ENCODE measurements around the gene EPG5. TPM values are rescaled to one million over a fixed set of nuclear protein-coding genes. Genes with fewer than 3 reads are reported as not detected.
"Not testable (repeated sequence)": the region's sequence is repeated elsewhere in the genome, so short reads cannot be mapped to it uniquely, and the experiment has no call there.

EPG5 gene
- total and polyA plus RNA-seq, 4 donors: 3.2 to 20.3 (median 11.1) TPM

DNA sequence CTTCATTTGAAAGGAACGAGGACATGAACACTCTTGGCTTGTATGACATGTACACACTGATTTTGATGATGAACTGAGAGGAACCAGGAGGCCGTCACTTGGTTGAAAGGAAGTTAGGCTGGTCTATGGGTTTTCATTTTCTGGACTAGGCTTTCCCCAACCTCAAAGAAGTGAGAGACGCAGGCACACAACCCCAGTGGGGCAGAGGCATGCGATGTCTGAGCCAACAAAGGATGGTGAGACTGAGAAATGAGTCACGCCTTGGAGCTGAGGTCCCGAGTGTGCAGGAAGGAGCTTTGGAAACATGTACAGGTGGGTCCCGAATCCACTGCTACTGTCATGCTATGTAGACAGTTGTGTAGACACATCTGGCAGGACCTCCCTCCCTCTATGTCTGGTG, 117.6 kb downstream of the EPG5 start:
- TF ChIP-seq FOXA2 (IDR thresholded peaks at IDR 0.05) (no peak), HNF4A (conservative IDR thresholded peaks at IDR 0.05) (no peak), SP1 (IDR thresholded peaks at IDR 0.05) (no peak), RAD21 (IDR thresholded peaks at IDR 0.05) (no peak), TAF1 (conservative IDR thresholded peaks at IDR 0.05) (no peak), YY1 (IDR thresholded peaks at IDR 0.05) (no peak), HNF4G (IDR thresholded peaks at IDR 0.05) (no peak), GABPA (IDR thresholded peaks at IDR 0.05 in 1 of 2, conservative IDR thresholded peaks at IDR 0.05 in 1 of 2) (no peak)
- TF ChIP-seq, protein P1, sequence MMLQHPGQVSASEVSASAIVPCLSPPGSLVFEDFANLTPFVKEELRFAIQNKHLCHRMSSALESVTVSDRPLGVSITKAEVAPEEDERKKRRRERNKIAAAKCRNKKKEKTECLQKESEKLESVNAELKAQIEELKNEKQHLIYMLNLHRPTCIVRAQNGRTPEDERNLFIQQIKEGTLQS (IDR thresholded peaks at IDR 0.05): no peak
- TF ChIP-seq, protein P2, sequence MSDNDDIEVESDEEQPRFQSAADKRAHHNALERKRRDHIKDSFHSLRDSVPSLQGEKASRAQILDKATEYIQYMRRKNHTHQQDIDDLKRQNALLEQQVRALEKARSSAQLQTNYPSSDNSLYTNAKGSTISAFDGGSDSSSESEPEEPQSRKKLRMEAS (IDR thresholded peaks at IDR 0.05): no peak
- TF ChIP-seq, protein P3, sequence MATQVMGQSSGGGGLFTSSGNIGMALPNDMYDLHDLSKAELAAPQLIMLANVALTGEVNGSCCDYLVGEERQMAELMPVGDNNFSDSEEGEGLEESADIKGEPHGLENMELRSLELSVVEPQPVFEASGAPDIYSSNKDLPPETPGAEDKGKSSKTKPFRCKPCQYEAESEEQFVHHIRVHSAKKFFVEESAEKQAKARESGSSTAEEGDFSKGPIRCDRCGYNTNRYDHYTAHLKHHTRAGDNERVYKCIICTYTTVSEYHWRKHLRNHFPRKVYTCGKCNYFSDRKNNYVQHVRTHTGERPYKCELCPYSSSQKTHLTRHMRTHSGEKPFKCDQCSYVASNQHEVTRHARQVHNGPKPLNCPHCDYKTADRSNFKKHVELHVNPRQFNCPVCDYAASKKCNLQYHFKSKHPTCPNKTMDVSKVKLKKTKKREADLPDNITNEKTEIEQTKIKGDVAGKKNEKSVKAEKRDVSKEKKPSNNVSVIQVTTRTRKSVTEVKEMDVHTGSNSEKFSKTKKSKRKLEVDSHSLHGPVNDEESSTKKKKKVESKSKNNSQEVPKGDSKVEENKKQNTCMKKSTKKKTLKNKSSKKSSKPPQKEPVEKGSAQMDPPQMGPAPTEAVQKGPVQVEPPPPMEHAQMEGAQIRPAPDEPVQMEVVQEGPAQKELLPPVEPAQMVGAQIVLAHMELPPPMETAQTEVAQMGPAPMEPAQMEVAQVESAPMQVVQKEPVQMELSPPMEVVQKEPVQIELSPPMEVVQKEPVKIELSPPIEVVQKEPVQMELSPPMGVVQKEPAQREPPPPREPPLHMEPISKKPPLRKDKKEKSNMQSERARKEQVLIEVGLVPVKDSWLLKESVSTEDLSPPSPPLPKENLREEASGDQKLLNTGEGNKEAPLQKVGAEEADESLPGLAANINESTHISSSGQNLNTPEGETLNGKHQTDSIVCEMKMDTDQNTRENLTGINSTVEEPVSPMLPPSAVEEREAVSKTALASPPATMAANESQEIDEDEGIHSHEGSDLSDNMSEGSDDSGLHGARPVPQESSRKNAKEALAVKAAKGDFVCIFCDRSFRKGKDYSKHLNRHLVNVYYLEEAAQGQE (IDR thresholded peaks at IDR 0.05): no peak
- no peak for DNase-seq (ENCODE audit: low spot score)
- Histone ChIP-seq H3K4me3 (ENCODE audit: low read depth in 1 of 3, low read length in 3 of 3) (no peak overlapping the region), H3K36me3 (ENCODE audit: control insufficient read depth in 4 of 4, insufficient read depth in 3 of 4, low read depth in 1 of 4, low read length in 3 of 4) (peaks cover 0 to 19% (median 17%) of the 10 kb centered on the region in 4 donors), H3K27ac (ENCODE audit: low read depth in 1 of 2, low read length in 2 of 2) (no peak overlapping the region), H3K27me3 (ENCODE audit: control insufficient read depth in 4 of 4, insufficient read depth in 4 of 4, low read length in 3 of 4) (no peaks in the 10 kb centered on the region), H3K9me3 (ENCODE audit: control insufficient read depth in 4 of 4, low read length in 3 of 4) (no peaks in the 10 kb centered on the region), H3K9ac (ENCODE audit: low read depth in 1 of 2, low read length in 2 of 2) (no peak overlapping the region), H3K4me1 (ENCODE audit: control insufficient read depth in 4 of 4, insufficient read depth in 4 of 4, low read length in 3 of 4) (peaks cover 0 to 16% (median 9%) of the 10 kb centered on the region in 4 donors)
- 93% methylated on average over 7 of the region's 7 CpGs for WGBS

DNA sequence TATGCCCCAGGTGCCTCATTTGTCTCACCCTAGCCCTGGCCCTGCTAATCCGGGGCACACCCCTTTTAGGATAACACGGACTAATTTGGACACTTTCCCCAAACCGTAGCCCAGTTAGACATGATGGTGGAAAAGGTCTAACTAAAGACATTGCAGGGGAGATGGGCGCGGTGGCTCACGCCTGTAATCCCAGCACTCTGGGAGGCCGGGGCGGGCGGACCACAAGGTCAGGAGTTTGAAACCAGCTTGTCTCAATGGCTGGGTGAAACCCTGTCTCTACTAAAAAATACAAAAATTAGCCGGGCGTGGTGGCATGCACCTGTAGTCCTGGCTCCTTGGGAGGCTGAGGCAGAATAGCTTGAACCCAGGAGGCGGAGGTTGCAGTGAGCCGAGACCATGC, 118.5 kb downstream of the EPG5 start:
- not testable (repeated sequence) for H3K27me3 ChIP-seq (ENCODE audit: control insufficient read depth in 4 of 4, insufficient read depth in 4 of 4, low read length in 3 of 4); H3K27ac ChIP-seq (ENCODE audit: low read depth in 1 of 2, low read length in 2 of 2); H3K4me3 ChIP-seq (ENCODE audit: low read depth in 1 of 3, low read length in 3 of 3); H3K9me3 ChIP-seq (ENCODE audit: control insufficient read depth in 4 of 4, low read length in 3 of 4); H3K9ac ChIP-seq (ENCODE audit: low read depth in 1 of 2, low read length in 2 of 2); DNase-seq (ENCODE audit: low spot score)
- Histone ChIP-seq H3K36me3 (ENCODE audit: control insufficient read depth in 4 of 4, insufficient read depth in 3 of 4, low read depth in 1 of 4, low read length in 3 of 4) (peaks cover 0 to 17% (median 11%) of the 10 kb centered on the region in 4 donors), H3K4me1 (ENCODE audit: control insufficient read depth in 4 of 4, insufficient read depth in 4 of 4, low read length in 3 of 4) (peaks cover 0 to 16% (median 9%) of the 10 kb centered on the region in 4 donors)
- 97% methylated on average over 13 of the region's 13 CpGs for WGBS

DNA sequence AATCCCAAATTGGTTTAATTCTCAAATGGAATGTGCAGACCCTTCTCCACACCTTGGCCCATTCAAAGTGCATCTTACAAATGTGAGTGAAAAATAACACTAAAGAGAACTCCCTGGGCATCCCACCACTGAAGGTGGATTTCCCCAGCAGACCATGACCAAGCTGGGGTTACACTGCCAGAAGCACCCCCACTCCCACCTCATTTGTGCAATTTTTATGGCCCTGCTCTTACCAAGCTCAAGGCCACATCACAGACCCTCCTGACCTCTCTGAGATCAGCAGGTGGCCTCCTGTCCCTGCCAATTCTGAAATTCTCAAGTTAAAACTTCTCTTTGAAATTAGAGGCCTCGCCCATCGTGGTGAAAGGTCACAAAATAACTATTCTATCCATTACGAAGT, 120.0 kb downstream of the EPG5 start:
- peaks cover 0 to 8% (median 6%) of the 10 kb centered on the region in 4 donors for H3K36me3 ChIP-seq (ENCODE audit: control insufficient read depth in 4 of 4, insufficient read depth in 3 of 4, low read depth in 1 of 4, low read length in 3 of 4)
- 72% methylated on average over 3 of the region's 3 CpGs for WGBS

More for the DNA sequence above, 120.0 kb downstream of the EPG5 start:
- no peaks in the 10 kb centered on the region for H3K9me3 ChIP-seq (ENCODE audit: control insufficient read depth in 4 of 4, low read length in 3 of 4)
- no peak for TF ChIP-seq HNF4A (conservative IDR thresholded peaks at IDR 0.05)
- TF ChIP-seq SP1 (IDR thresholded peaks at IDR 0.05): no peak
- no peak for TF ChIP-seq JUND (IDR thresholded peaks at IDR 0.05)
- no peak for TF ChIP-seq YY1 (IDR thresholded peaks at IDR 0.05)
- TF ChIP-seq EGR1 (IDR thresholded peaks at IDR 0.05; ENCODE audit: low read depth in 2 of 2): no peak
- no peak for TF ChIP-seq FOXA2 (IDR thresholded peaks at IDR 0.05)
- TF ChIP-seq, protein P3 (IDR thresholded peaks at IDR 0.05): no peak
- TF ChIP-seq, protein P2 (IDR thresholded peaks at IDR 0.05): no peak
- H3K9ac ChIP-seq (ENCODE audit: low read depth in 1 of 2, low read length in 2 of 2): no peak overlapping the region
- H3K27me3 ChIP-seq (ENCODE audit: control insufficient read depth in 4 of 4, insufficient read depth in 4 of 4, low read length in 3 of 4): no peaks in the 10 kb centered on the region
- no peak overlapping the region for H3K27ac ChIP-seq (ENCODE audit: low read depth in 1 of 2, low read length in 2 of 2)
- peaks cover 0 to 10% (median 7%) of the 10 kb centered on the region in 4 donors for H3K4me1 ChIP-seq (ENCODE audit: control insufficient read depth in 4 of 4, insufficient read depth in 4 of 4, low read length in 3 of 4)
- DNase-seq (ENCODE audit: low spot score): no peak
- H3K4me3 ChIP-seq (ENCODE audit: low read depth in 1 of 3, low read length in 3 of 3): no peak overlapping the region
